ENCODE data around the gene PRR23E.

DNA sequence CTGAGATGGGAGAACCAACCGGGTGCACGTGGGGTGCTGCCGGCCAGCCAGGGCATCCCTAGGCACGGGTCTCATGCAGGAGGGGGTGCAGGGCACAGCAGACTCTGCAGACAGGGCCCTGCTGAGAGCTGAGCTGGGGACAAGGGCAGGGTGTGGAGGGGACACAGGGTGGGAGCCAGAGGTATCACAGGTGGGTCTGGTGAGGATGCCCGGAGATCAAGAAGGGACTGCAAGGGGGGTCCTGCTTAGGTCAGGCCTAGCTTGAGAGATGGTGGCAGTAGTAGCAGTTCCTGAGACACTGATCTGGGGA is 39.5 kb upstream of the PRR23E start:
- TF ChIP-seq, protein P1, sequence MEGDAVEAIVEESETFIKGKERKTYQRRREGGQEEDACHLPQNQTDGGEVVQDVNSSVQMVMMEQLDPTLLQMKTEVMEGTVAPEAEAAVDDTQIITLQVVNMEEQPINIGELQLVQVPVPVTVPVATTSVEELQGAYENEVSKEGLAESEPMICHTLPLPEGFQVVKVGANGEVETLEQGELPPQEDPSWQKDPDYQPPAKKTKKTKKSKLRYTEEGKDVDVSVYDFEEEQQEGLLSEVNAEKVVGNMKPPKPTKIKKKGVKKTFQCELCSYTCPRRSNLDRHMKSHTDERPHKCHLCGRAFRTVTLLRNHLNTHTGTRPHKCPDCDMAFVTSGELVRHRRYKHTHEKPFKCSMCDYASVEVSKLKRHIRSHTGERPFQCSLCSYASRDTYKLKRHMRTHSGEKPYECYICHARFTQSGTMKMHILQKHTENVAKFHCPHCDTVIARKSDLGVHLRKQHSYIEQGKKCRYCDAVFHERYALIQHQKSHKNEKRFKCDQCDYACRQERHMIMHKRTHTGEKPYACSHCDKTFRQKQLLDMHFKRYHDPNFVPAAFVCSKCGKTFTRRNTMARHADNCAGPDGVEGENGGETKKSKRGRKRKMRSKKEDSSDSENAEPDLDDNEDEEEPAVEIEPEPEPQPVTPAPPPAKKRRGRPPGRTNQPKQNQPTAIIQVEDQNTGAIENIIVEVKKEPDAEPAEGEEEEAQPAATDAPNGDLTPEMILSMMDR (IDR thresholded peaks at IDR 0.05), result no peak
- TF ChIP-seq POLR2A (IDR thresholded peaks at IDR 0.05), result no peak

Measured in esophagus squamous epithelium (tissue), 4 donors.